HG03025 (cell line): ENCODE results near the gene ACTL6A.
"Not testable (repeated sequence)": the region's sequence is repeated elsewhere in the genome, so short reads cannot be mapped to it uniquely, and the experiment has no call there.

Experiments used
- ATAC-seq: cut with Tn5 transposase; IDR thresholded peaks from one replicate; pipeline ENCODE4 v1.9.1; 2021; ENCODE audit warnings: mild to moderate bottlenecking, moderate library complexity; ENCODE audit not compliant: unreplicated experiment, low FRiP score

ACTL6A gene

GRCh38 chr3:179562591-179563270 lies at the start of gene ACTL6A:
TSS of gene ACTL6A (plus strand) at chr3:179562926. CDS start at chr3:179563093, 167 bp downstream.
- peak; percentile 97 for ATAC-seq

GRCh38 chr3:179513862-179514261 lies 48.9 kb upstream of the ACTL6A start:
- ATAC-seq = no peak

GRCh38 chr3:179516461-179517251 lies 46.1 kb upstream of the ACTL6A start:
- not testable (repeated sequence) for ATAC-seq

- no peak for ATAC-seq
Measured at GRCh38 chr3:179526482-179526881, 36.2 kb upstream of the ACTL6A start.

GRCh38 chr3:179526989-179527391 lies 35.7 kb upstream of the ACTL6A start:
- no peak for ATAC-seq

GRCh38 chr3:179528772-179529171 lies 34.0 kb upstream of the ACTL6A start:
- ATAC-seq = no peak

- ATAC-seq = no peak
Measured at GRCh38 chr3:179531576-179531975, 31.1 kb upstream of the ACTL6A start.

GRCh38 chr3:179533274-179533673 lies 29.5 kb upstream of the ACTL6A start:
- no peak for ATAC-seq

- no peak for ATAC-seq
Measured at GRCh38 chr3:179536256-179536655, 26.5 kb upstream of the ACTL6A start.

- ATAC-seq = no peak
Measured at GRCh38 chr3:179541094-179541493, 21.6 kb upstream of the ACTL6A start.

- no peak for ATAC-seq
Measured at GRCh38 chr3:179541596-179541995, 21.1 kb upstream of the ACTL6A start.

- no peak for ATAC-seq
Measured at GRCh38 chr3:179542375-179542774, 20.4 kb upstream of the ACTL6A start.

GRCh38 chr3:179544981-179545645 lies 17.6 kb upstream of the ACTL6A start:
- no peak for ATAC-seq

GRCh38 chr3:179546814-179547241 lies 15.9 kb upstream of the ACTL6A start:
- ATAC-seq = no peak

GRCh38 chr3:179551349-179552105 lies 11.2 kb upstream of the ACTL6A start:
- ATAC-seq = no peak

- no peak for ATAC-seq
Measured at GRCh38 chr3:179558742-179559364, 3.9 kb upstream of the ACTL6A start.

GRCh38 chr3:179560791-179561190 lies 1.9 kb upstream of the ACTL6A start:
- ATAC-seq = no peak

GRCh38 chr3:179563271-179563783 lies 601 bp downstream of the ACTL6A start:
- peak; percentile 48 for ATAC-seq

- ATAC-seq = no peak
Measured at GRCh38 chr3:179565496-179565895, 2.8 kb downstream of the ACTL6A start.

GRCh38 chr3:179580992-179581391 lies 18.3 kb downstream of the ACTL6A start:
- no peak for ATAC-seq
